Hindlimb muscle (tissue), 1 donor: ENCODE data around the gene GPR82. TPM values are rescaled to one million over a fixed set of nuclear protein-coding genes. Genes with fewer than 3 reads are reported as not detected.
"Not testable (repeated sequence)": the region's sequence is repeated elsewhere in the genome, so short reads cannot be mapped to it uniquely, and the experiment has no call there.

ENCODE experiments used
- DNase-seq: peaks from one replicate; pipeline ENCODE4 v3.0.0-alpha.2; 2013
- polyA plus RNA-seq: library from polyadenylated mRNA; unstranded; fragments of 120-200 nt; gene quantifications from one replicate; pipeline ENCODE4 v1.2.1, GENCODE V29; 2013; ENCODE audit not compliant: insufficient read length

Gene GPR82
- polyA plus RNA-seq, 1 donor: 0.13 TPM

GRCh38 chrX:41719610-41720009 is 4.4 kb upstream of the GPR82 start:
- not testable (repeated sequence) for DNase-seq

GRCh38 chrX:41720125-41720779 is 3.7 kb upstream of the GPR82 start:
- no peak for DNase-seq

GRCh38 chrX:41721590-41721989 is 2.4 kb upstream of the GPR82 start:
- no peak for DNase-seq

GRCh38 chrX:41722214-41722613 is 1.8 kb upstream of the GPR82 start:
- DNase-seq: no peak

GRCh38 chrX:41722816-41723618 is 964 bp upstream of the GPR82 start:
- DNase-seq: no peak

- DNase-seq: no peak
Measured at GRCh38 chrX:41728125-41728524, 4.1 kb downstream of the GPR82 start.

GRCh38 chrX:41730081-41730480 is 6.1 kb downstream of the GPR82 start:
- DNase-seq: no peak

- no peak for DNase-seq
Measured at GRCh38 chrX:41732260-41732659, 8.3 kb downstream of the GPR82 start.

- DNase-seq: no peak
Measured at GRCh38 chrX:41733939-41734338, 10.0 kb downstream of the GPR82 start.

- no peak for DNase-seq
Measured at GRCh38 chrX:41734530-41734929, 10.5 kb downstream of the GPR82 start.

GRCh38 chrX:41737065-41737464 is 13.1 kb downstream of the GPR82 start:
- DNase-seq: no peak

- DNase-seq: no peak
Measured at GRCh38 chrX:41739871-41740270, 15.9 kb downstream of the GPR82 start.

- DNase-seq: no peak
Measured at GRCh38 chrX:41750716-41751115, 26.7 kb downstream of the GPR82 start.

- no peak for DNase-seq
Measured at GRCh38 chrX:41758401-41758800, 34.4 kb downstream of the GPR82 start.

GRCh38 chrX:41759817-41760216 is 35.8 kb downstream of the GPR82 start:
- DNase-seq: no peak

- DNase-seq: no peak
Measured at GRCh38 chrX:41761169-41761568, 37.2 kb downstream of the GPR82 start.

- no peak for DNase-seq
Measured at GRCh38 chrX:41761702-41762101, 37.7 kb downstream of the GPR82 start.

GRCh38 chrX:41779030-41779564 is 55.1 kb downstream of the GPR82 start:
- DNase-seq: no peak

Other genes with a start within 250 kb of the GPR82 start
- 11.3 TPM for gene GPR34, start 35.2 kb upstream of the GPR82 start, polyA plus RNA-seq
- 23.6 TPM for gene CASK, start 199.4 kb downstream of the GPR82 start, polyA plus RNA-seq